Measurements from ENCODE around the gene XCR1.

DNA sequence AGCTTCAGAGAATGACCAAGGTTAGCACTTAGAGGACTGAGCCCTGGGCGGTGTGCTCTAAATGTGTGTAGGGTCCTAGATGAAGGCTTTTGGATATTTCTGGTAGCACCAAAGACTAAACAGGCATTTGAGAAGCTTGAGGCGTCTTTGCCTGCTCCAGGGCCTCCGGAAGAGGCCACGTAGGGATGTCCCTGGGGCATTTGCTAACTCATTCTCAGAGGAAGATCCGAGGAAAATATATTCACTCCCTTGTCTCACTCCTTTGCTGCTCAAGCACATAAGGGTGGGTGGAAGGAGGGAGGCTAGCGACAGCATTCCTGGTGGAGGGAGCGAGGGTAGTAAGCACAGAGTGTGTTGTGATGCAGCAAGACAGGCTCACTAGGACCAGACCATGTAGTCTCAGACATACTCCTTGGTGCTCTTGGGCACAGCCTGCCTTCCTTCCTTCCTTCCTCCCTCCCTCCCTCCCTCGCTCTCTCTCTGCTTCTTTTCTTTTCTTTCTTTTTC lies 38.5 kb upstream of the XCR1 start:
- TF ChIP-seq, protein P1, sequence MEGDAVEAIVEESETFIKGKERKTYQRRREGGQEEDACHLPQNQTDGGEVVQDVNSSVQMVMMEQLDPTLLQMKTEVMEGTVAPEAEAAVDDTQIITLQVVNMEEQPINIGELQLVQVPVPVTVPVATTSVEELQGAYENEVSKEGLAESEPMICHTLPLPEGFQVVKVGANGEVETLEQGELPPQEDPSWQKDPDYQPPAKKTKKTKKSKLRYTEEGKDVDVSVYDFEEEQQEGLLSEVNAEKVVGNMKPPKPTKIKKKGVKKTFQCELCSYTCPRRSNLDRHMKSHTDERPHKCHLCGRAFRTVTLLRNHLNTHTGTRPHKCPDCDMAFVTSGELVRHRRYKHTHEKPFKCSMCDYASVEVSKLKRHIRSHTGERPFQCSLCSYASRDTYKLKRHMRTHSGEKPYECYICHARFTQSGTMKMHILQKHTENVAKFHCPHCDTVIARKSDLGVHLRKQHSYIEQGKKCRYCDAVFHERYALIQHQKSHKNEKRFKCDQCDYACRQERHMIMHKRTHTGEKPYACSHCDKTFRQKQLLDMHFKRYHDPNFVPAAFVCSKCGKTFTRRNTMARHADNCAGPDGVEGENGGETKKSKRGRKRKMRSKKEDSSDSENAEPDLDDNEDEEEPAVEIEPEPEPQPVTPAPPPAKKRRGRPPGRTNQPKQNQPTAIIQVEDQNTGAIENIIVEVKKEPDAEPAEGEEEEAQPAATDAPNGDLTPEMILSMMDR (IDR thresholded peaks at IDR 0.05): no peak
- no peak for TF ChIP-seq POLR2A (IDR thresholded peaks at IDR 0.05)
